Activated CD8-positive, alpha-beta T cell treated with anti-CD3 and anti-CD28 coated beads, Interleukin-2, amount 10 ng/mL, durations not matched to agents 7 days and 5 days (primary cell): ENCODE results near the gene RPRM. TPM values are rescaled to one million over a fixed set of nuclear protein-coding genes. Genes with fewer than 3 reads are reported as not detected.

Source experiments
- ATAC-seq: fragments of 150-1000 bp; cut with Tn5 transposase; one replicate; pipeline ENCODE4 v1.10.0; 2021; ENCODE audit warnings: moderate library complexity
- CTCF ChIA-PET: fragments of 350-600 bp; sonication (Branson Sonifier 250); formaldehyde crosslinking; loops from one replicate; lab custom pipeline; 2021; ENCODE audit warnings: antibody characterized with exemption; lab: Charles Lee
- POLR2A ChIA-PET: fragments of 350-600 bp; sonication (Branson Sonifier 250); formaldehyde crosslinking; loops from one replicate; lab custom pipeline; 2021; ENCODE audit warnings: antibody characterized with exemption; lab: Charles Lee
- DNase-seq: peaks from one replicate; pipeline ENCODE4 v3.0.0-alpha.2; 2020
- H3K27ac Mint-ChIP-seq: one replicate; pipeline ENCODE4 v1.8.0; 2021; ENCODE audit warnings: mild to moderate bottlenecking, mixed read lengths
- H3K27me3 Mint-ChIP-seq: one replicate; pipeline ENCODE4 v1.8.0; 2021; ENCODE audit warnings: low read depth, mixed read lengths
- H3K36me3 Mint-ChIP-seq: one replicate; pipeline ENCODE4 v1.8.0; 2021; ENCODE audit warnings: low read depth, mixed read lengths
- H3K4me1 Mint-ChIP-seq: one replicate; pipeline ENCODE4 v1.8.0; 2021; ENCODE audit warnings: low read depth, mixed read lengths
- H3K4me3 Mint-ChIP-seq: one replicate; pipeline ENCODE4 v1.8.0; 2021; ENCODE audit warnings: mild to moderate bottlenecking, mixed read lengths
- H3K9me3 Mint-ChIP-seq: one replicate; pipeline ENCODE4 v1.8.0; 2022; ENCODE audit warnings: mixed read lengths; ENCODE audit not compliant: insufficient read depth
- total RNA-seq, 2 experiments: library from RNA; stranded (reverse); gene quantifications; one replicate each; pipeline ENCODE4 v1.2.3, GENCODE V29; 2021

The RPRM gene
- total RNA-seq, 2 experiments from 2014 or later: 0.16 to 0.24 TPM

DNA sequence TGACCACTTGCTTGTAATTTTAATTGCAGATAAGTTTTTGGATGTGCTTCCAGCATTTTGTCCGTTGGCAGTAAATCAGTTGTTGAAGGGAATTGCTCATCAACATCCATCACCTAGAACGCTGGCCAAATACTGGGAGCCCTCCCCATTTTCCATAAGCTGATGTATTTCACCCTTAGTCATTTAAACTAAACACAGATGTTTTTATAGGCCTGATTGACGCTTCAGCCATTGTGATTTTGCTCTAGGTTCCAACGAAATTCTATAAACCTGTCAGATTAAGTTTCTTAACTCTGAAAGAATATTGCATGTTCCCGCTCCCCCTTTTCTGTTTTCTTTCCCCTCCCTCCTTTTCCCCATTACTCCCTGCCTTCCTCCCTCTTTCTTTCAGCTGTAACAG is 1.0 kb upstream of the RPRM start:
- DNase-seq (no peak), ATAC-seq (no peak)
- Mint-ChIP-seq H3K4me1 (peaks cover 10% of the 10 kb centered on the region), H3K27ac (no peak overlapping the region), H3K27me3 (peaks cover 46% of the 10 kb centered on the region), H3K36me3 (no peaks in the 10 kb centered on the region), H3K9me3 (no peaks in the 10 kb centered on the region), H3K4me3 (no peak overlapping the region)
- CTCF ChIA-PET: interaction anchor here (0.8 to 1.8 kb wide), 4 partner anchors 10 to 554 kb away, joined by 3 to 4 read pairs (median 3); no protein-coding TSS in a partner anchor
- POLR2A ChIA-PET: no interaction called here

DNA sequence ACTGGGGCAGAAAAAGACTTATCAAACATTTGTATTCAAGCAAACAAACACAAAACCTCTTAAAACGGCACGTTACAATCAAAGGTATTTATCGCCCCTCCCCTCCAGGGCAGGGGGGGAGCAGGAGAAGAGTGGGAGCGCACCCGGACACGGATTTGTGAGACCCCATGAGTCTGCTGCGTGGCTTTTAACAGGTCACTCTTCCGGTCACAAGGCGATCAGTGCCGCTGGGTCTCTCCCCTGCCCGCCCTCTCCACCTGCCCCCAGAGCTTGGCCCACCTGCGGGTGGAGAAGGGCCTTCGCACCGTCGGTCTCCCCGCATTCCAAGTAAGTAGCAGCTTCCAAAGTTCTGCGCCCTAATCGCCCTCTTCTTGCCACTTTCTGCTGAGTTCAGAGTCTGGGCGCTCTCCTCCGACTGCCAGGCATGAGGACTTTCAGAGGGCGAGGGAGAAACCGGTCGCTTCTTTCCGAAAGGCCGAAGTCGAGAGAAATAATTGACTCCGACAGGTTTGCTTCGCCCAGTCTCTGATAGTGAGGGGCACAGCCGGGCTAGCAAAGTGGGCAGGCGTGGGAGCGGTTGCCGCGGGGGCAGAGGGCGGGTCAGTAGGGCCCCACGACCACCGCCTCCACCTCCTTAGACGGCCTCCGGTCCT is 800 bp downstream of the RPRM start:
- Mint-ChIP-seq H3K9me3 (no peaks in the 10 kb centered on the region), H3K4me3 (peak overlapping the region; percentile 53), H3K36me3 (no peaks in the 10 kb centered on the region), H3K27ac (no peak overlapping the region), H3K27me3 (peaks cover 46% of the 10 kb centered on the region), H3K4me1 (peaks cover 10% of the 10 kb centered on the region)
- POLR2A ChIA-PET: no interaction called here
- ATAC-seq: no peak
- no peak for DNase-seq
- CTCF ChIA-PET: interaction anchor here (1.1 kb wide), 1 partner anchor 13 kb away, joined by 3 read pairs; no protein-coding TSS in a partner anchor

DNA sequence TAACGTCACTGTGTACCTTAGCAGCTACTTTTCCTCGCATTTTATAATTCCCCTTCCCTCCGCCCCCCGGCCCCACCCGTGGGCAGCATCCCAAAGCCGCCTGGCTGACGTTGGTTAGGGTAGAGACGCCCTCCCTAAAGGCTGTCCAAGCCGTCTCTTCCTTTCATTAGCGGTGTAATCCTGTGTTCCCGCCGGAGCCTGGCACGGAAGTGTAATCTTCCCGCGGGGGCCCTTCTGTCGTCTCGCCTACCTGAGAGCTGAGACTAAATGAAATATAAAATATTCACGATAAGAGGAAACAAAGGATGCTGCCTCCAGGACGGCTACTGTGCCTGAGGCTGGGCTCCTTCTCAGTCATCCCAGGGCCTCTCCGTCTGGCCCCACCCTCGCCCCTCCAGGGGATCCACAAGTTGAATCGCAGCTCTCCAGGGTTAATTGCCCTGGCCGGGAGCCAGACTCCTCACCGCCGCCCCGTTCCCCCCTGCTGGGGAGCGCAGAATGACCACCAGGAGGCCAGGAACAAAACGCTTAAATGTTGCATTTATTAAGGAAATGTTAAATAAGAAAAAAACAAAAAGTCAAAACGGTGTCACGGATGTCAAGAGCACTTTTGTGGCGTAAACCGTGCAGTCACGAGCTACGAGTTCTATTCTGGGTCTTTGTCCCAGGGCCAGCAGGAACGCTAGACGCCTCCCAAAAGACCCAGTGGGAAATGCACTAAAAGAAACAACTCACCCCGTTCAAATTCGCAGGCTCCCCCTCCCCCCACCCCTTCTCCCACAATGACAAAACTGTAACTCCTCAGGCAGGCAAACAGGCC is 1.5 kb downstream of the RPRM start:
- no peak for DNase-seq
- Mint-ChIP-seq H3K4me3 (peak overlapping the region; percentile 8), H3K4me1 (peaks cover 10% of the 10 kb centered on the region), H3K27ac (no peak overlapping the region), H3K36me3 (no peaks in the 10 kb centered on the region), H3K27me3 (peaks cover 45% of the 10 kb centered on the region), H3K9me3 (no peaks in the 10 kb centered on the region)
- ATAC-seq: no peak
- ChIA-PET CTCF (interaction anchor here (1.1 kb wide), 1 partner anchor 14 kb away, joined by 3 read pairs; no protein-coding TSS in a partner anchor), POLR2A (no interaction called here)

DNA sequence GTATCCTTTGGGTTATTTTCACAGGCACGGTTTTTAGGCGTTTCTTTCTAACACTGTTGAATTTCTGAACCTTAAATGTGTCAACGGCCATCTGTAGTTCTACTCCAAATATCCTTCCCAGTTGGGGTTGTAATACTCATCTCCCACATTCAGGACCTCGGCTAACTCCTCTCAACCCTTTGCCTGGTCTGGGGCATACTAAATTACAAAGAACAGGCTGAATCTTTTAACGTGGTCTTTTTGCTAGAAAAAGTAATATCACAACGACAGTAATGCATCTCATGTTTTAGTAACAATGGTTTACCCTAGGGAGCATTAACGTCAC is 2.1 kb downstream of the RPRM start:
- Mint-ChIP-seq H3K4me1 (peaks cover 10% of the 10 kb centered on the region), H3K27me3 (peaks cover 43% of the 10 kb centered on the region), H3K27ac (no peak overlapping the region), H3K9me3 (no peaks in the 10 kb centered on the region), H3K36me3 (no peaks in the 10 kb centered on the region), H3K4me3 (no peak overlapping the region)
- ChIA-PET CTCF (no interaction called here), POLR2A (no interaction called here)
- ATAC-seq (no peak), DNase-seq (no peak)

DNA sequence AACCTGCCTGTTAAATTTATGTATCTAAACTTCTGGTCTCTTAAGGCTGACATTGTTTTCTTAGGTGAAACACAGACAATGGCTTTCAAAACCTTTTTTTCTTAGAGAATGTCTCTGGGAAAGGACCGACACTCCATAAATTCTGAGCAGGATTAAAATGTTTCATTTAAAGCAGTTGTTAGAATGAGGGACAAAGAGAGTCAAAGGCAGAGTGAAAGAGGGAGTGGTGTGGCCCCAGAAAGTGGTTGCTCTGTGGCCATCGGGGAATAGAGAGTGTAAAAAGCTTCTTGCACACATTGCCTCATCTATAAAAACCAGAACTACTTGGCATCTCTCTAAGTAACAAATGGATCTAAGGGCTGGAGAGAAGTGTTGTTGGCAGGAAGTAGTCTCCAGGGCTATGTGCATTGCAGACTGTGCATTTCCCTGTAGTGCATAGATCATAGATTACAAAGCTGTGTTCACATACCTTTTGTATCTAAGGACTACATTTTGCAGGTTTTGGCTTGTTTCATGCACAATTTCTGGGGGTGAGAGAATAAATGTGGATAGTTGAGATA is 3.6 kb downstream of the RPRM start:
- DNase-seq: no peak
- H3K9me3 Mint-ChIP-seq: no peaks in the 10 kb centered on the region
- no peak for ATAC-seq
- H3K4me1 Mint-ChIP-seq: peaks cover 10% of the 10 kb centered on the region
- CTCF ChIA-PET: no interaction called here
- POLR2A ChIA-PET: no interaction called here
- no peak overlapping the region for H3K27ac Mint-ChIP-seq
- H3K27me3 Mint-ChIP-seq: peaks cover 43% of the 10 kb centered on the region
- H3K4me3 Mint-ChIP-seq: no peak overlapping the region
- no peaks in the 10 kb centered on the region for H3K36me3 Mint-ChIP-seq

DNA sequence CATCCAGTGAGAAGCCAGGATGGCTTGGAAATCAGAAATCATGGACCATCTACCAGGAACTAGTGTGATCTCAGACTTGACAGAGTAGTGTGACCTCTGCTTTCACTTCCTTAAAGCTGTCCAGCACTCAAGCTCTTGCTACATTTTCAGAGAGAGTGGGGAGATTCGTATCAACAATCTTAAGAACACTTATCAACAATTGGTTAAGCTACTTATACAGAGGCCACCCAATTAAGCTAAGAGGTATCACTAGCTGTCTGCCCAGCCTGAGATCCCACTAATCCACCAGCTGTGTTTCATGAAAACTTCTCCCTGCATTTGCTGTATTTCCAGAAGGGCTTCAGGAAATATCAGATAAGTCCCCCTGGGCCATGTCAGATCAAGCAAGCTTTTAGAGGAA is 4.2 kb downstream of the RPRM start:
- Mint-ChIP-seq H3K27ac (no peak overlapping the region), H3K9me3 (no peaks in the 10 kb centered on the region), H3K27me3 (peaks cover 38% of the 10 kb centered on the region), H3K36me3 (no peaks in the 10 kb centered on the region), H3K4me3 (no peak overlapping the region), H3K4me1 (peaks cover 10% of the 10 kb centered on the region)
- ATAC-seq (no peak), DNase-seq (no peak)
- ChIA-PET CTCF (no interaction called here), POLR2A (no interaction called here)

DNA sequence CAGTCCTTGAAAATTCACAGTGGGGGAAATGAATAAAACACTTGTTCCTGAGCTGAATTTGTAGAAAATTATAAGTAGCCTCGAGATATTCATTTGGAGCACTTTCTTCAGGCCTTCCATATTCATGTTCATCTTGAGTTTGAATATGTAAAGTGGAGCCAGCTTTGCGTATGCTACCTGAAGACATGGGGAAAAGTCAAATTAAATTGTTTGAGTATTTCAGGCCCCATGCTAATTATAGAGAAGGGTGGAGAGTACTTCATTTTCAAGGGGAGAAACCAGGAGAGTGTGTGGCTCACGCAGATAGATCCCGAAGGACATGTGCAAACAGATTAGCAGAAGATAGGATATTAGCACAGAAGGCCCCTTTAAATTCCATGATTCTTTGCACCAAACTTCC is 7.7 kb downstream of the RPRM start:
- Mint-ChIP-seq H3K36me3 (no peaks in the 10 kb centered on the region), H3K27ac (no peak overlapping the region), H3K4me3 (no peak overlapping the region), H3K4me1 (no peaks in the 10 kb centered on the region), H3K27me3 (peaks cover 10% of the 10 kb centered on the region), H3K9me3 (no peaks in the 10 kb centered on the region)
- ATAC-seq (no peak), DNase-seq (no peak)
- ChIA-PET POLR2A (no interaction called here), CTCF (no interaction called here)

DNA sequence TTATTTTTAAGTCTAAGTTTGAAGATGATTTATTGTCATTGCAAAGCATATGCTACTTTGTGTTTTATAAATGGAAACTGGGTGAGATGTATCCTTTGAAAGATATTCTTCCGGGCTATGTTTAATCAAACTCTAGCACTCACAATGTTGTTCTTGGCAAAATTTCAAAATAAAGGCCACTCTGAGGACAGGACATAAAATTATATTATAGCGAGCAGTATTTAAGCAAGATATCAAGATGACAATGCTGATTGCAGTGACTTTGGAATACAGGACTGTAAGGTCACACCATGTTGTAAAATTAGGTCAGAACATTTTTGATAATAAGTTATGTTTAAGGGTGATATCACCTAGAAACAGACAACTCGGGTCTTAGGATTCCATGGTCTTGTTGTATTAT is 14.2 kb downstream of the RPRM start:
- POLR2A ChIA-PET: no interaction called here
- Mint-ChIP-seq H3K4me3 (no peak overlapping the region), H3K9me3 (no peaks in the 10 kb centered on the region), H3K27me3 (no peaks in the 10 kb centered on the region), H3K36me3 (no peaks in the 10 kb centered on the region), H3K4me1 (no peaks in the 10 kb centered on the region), H3K27ac (no peak overlapping the region)
- ATAC-seq: no peak
- CTCF ChIA-PET: no interaction called here
- DNase-seq: no peak

DNA sequence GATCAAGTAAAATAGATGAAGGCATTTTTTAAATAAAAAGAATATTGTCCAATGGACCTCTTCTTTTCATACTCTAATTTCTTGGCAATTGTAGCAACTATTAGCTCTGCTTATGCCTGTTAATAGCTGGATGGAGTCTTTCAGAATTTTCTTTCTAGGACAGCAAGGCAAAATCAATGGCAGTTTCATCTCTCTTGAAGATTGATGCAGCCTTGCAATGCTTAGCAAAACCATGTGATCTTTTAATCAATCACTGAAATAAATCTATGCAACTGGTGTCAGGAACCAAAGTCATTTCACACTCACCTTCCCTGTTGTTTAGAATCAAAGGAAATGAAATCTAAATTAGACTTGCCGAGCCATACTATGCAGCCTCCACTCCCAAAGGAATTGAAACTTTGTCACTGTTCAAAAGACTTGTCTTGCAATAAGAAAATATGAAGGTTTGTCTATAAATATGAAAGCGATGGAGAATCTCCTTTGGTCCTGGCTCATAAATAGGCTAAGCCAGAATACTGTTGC is 16.2 kb downstream of the RPRM start:
- CTCF ChIA-PET: no interaction called here
- Mint-ChIP-seq H3K4me1 (no peaks in the 10 kb centered on the region), H3K4me3 (no peak overlapping the region), H3K27me3 (no peaks in the 10 kb centered on the region), H3K27ac (no peak overlapping the region), H3K9me3 (no peaks in the 10 kb centered on the region), H3K36me3 (no peaks in the 10 kb centered on the region)
- no peak for ATAC-seq
- DNase-seq: no peak
- POLR2A ChIA-PET: no interaction called here

DNA sequence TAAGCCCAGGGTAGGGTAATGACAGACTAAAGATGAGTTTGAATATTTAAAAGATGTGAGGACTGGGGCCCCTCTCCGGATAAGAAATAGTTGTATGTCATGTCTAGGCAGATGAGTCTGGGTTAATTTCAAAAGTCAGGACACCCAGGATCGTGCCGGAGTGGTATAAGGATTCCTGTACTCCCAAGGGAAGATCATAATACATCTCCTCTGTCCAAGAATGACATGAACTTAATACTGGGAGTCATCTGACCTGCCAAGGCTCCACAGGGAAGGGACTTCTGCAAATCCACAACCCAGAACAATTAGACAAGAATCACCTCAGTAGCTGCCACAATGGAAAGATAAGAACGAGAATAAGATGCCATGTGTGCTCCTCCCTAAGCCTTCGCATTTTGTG is 17.1 kb downstream of the RPRM start:
- no peaks in the 10 kb centered on the region for H3K4me1 Mint-ChIP-seq
- no peak overlapping the region for H3K4me3 Mint-ChIP-seq
- H3K27me3 Mint-ChIP-seq: no peaks in the 10 kb centered on the region
- no peak for DNase-seq
- H3K36me3 Mint-ChIP-seq: no peaks in the 10 kb centered on the region
- POLR2A ChIA-PET: no interaction called here
- no peak overlapping the region for H3K27ac Mint-ChIP-seq
- no peaks in the 10 kb centered on the region for H3K9me3 Mint-ChIP-seq
- CTCF ChIA-PET: no interaction called here
- no peak for ATAC-seq

DNA sequence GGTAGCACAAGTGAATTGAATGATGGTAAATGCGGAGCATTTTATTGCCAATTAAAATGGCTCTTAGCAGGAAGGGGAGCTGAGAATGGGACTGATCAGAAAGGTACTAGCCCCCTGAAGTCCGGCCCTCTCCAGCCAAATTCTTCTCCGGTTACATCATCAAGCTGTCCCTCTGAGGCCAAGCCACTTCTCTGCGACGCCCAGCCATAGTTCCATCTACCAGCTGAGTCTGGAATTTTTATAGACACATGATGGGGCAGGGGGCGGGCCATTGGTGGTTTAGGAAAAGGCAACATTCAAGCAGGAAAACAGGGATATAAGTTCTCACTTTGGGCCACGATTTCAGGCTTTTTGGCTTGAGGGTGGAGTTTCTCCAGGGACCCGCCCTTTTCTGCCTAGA is 22.7 kb downstream of the RPRM start:
- H3K27ac Mint-ChIP-seq: no peak overlapping the region
- DNase-seq (no peak), ATAC-seq (no peak)
- POLR2A ChIA-PET: no interaction called here
- CTCF ChIA-PET: no interaction called here
- no peaks in the 10 kb centered on the region for H3K4me1 Mint-ChIP-seq
- no peaks in the 10 kb centered on the region for H3K36me3 Mint-ChIP-seq
- no peaks in the 10 kb centered on the region for H3K27me3 Mint-ChIP-seq
- no peak overlapping the region for H3K4me3 Mint-ChIP-seq
- no peaks in the 10 kb centered on the region for H3K9me3 Mint-ChIP-seq

DNA sequence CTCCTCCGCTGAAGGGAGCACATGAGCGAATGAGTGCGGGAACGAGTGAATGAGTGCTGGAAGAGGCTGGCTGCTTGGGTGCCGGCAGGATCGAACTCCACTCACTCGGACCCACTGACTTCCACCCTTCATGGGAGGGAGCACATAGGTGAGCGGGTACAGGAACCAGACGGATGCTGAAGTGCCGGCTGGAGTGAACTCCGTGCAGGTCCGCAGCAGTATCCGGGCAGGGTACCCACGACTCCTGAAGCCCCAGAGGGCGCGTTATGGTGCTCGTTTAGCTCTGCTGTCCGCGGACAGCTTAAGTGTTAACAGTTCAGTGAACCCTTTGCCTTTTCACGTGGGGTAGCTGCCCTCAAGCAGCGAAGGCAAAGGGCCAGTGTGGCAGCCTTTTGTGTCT is 23.2 kb downstream of the RPRM start:
- CTCF ChIA-PET: no interaction called here
- DNase-seq (no peak), ATAC-seq (no peak)
- Mint-ChIP-seq H3K9me3 (no peaks in the 10 kb centered on the region), H3K36me3 (no peaks in the 10 kb centered on the region), H3K27ac (no peak overlapping the region), H3K4me3 (no peak overlapping the region), H3K4me1 (no peaks in the 10 kb centered on the region), H3K27me3 (no peaks in the 10 kb centered on the region)
- POLR2A ChIA-PET: no interaction called here
